Progenitor cell of endocrine pancreas (in vitro differentiated cells): ENCODE results near the gene HCN4. TPM values are rescaled to one million over a fixed set of nuclear protein-coding genes. Genes with fewer than 3 reads are reported as not detected.

Experiments
- DNase-seq: peaks from one replicate; pipeline ENCODE4 v3.0.0; 2021; ENCODE audit warnings: low spot score; ENCODE audit not compliant: unreplicated experiment
- H3K27ac Mint-ChIP-seq: 2 replicates; pipeline ENCODE4 v1.8.0; 2021; ENCODE audit warnings: mild to moderate bottlenecking, moderate library complexity, mixed read lengths
- H3K27me3 Mint-ChIP-seq: 2 replicates; pipeline ENCODE4 v1.8.0; 2021; ENCODE audit warnings: mixed read lengths
- H3K36me3 Mint-ChIP-seq: 2 replicates; pipeline ENCODE4 v1.8.0; 2022; ENCODE audit warnings: mixed read lengths; ENCODE audit not compliant: insufficient read depth
- H3K4me1 Mint-ChIP-seq: 2 replicates; pipeline ENCODE4 v1.8.0; 2021; ENCODE audit warnings: low read depth, mixed read lengths
- H3K4me3 Mint-ChIP-seq: 2 replicates; pipeline ENCODE4 v1.8.0; 2021; ENCODE audit warnings: low read depth, mild to moderate bottlenecking, moderate library complexity, mixed read lengths
- H3K9me3 Mint-ChIP-seq: 2 replicates; pipeline ENCODE4 v1.8.0; 2021; ENCODE audit warnings: low read depth, mixed read lengths
- CTCF ChIP-seq: fragments of 200-600 bp; sonication (generic); IDR thresholded peaks from one replicate; pipeline ENCODE4 v1.5.0; 2021; ENCODE audit warnings: antibody characterized with exemption, mild to moderate bottlenecking; ENCODE audit not compliant: unreplicated experiment
- total RNA-seq: library from RNA; stranded (reverse); gene quantifications from 2 replicates; pipeline ENCODE4 v1.2.1, GENCODE V29; 2021

Gene HCN4
- total RNA-seq, 1 donor from 2014 or later = 4.9 TPM

- Mint-ChIP-seq H3K27me3 (peaks cover 31% of the 10 kb centered on the region), H3K27ac (no peak overlapping the region), H3K4me1 (peaks cover 6% of the 10 kb centered on the region), H3K9me3 (no peaks in the 10 kb centered on the region), H3K36me3 (no peaks in the 10 kb centered on the region), H3K4me3 (no peak overlapping the region)
- DNase-seq = no peak
- TF ChIP-seq CTCF = no peak
These were observed 4.7 kb downstream of the HCN4 start for GRCh38 chr15:73364070-73364469.

- Mint-ChIP-seq H3K36me3 (no peaks in the 10 kb centered on the region), H3K27ac (no peak overlapping the region), H3K4me3 (no peak overlapping the region), H3K9me3 (no peaks in the 10 kb centered on the region), H3K27me3 (peaks cover 30% of the 10 kb centered on the region), H3K4me1 (peaks cover 14% of the 10 kb centered on the region)
- no peak for DNase-seq
- TF ChIP-seq CTCF = no peak
These were observed 5.9 kb downstream of the HCN4 start for GRCh38 chr15:73362900-73363299.

GRCh38 chr15:73361337-73361736, 7.4 kb downstream of the HCN4 start:
- Mint-ChIP-seq H3K4me3 (no peak overlapping the region), H3K27ac (no peak overlapping the region), H3K9me3 (no peaks in the 10 kb centered on the region), H3K27me3 (peaks cover 21% of the 10 kb centered on the region), H3K4me1 (peaks cover 13% of the 10 kb centered on the region), H3K36me3 (no peaks in the 10 kb centered on the region)
- TF ChIP-seq CTCF = no peak
- no peak for DNase-seq

GRCh38 chr15:73359651-73360050, 9.1 kb downstream of the HCN4 start:
- no peak for TF ChIP-seq CTCF
- Mint-ChIP-seq H3K27me3 (peaks cover 8% of the 10 kb centered on the region), H3K4me3 (no peak overlapping the region), H3K36me3 (no peaks in the 10 kb centered on the region), H3K4me1 (peaks cover 10% of the 10 kb centered on the region), H3K27ac (peak overlapping the region; percentile 24), H3K9me3 (no peaks in the 10 kb centered on the region)
- DNase-seq = no peak

GRCh38 chr15:73357999-73358665, 10.6 kb downstream of the HCN4 start:
- H3K4me3 Mint-ChIP-seq = no peak overlapping the region
- TF ChIP-seq CTCF = no peak
- peak; percentile 30 for DNase-seq
- peaks cover 4% of the 10 kb centered on the region for H3K27me3 Mint-ChIP-seq
- H3K4me1 Mint-ChIP-seq = peaks cover 10% of the 10 kb centered on the region
- peak overlapping the region; percentile 65 for H3K27ac Mint-ChIP-seq
- H3K9me3 Mint-ChIP-seq = no peaks in the 10 kb centered on the region
- no peaks in the 10 kb centered on the region for H3K36me3 Mint-ChIP-seq
